K562 (cell line): ENCODE measurements around the gene GLDC. TPM values are rescaled to one million over a fixed set of nuclear protein-coding genes. Genes with fewer than 3 reads are reported as not detected.

ENCODE experiments used
- ATAC-seq: fragments of 200-7000 bp; cut with Tn5 transposase; 3 replicates; pipeline ENCODE4 v1.9.1; 2020; ENCODE audit warnings: moderate library complexity
- BruUV-seq: library from RNA; stranded (reverse); fragments of 400-500 nt; replicated peaks from 2 replicates; lab custom pipeline; 2021; lab: Mats Ljungman, UMichigan
- CTCF ChIA-PET: fragments of 300-600 bp; formaldehyde crosslinking; extraction: SDS; loops from one replicate; lab custom pipeline; 2021; ENCODE audit warnings: low intra/inter-chr PET ratio; lab: Yijun Ruan, JAX
- POLR2A ChIA-PET: fragments of 300-600, 350-650 bp; sonication (Branson Sonifier 250); formaldehyde crosslinking; extraction: SDS; loops from one replicate; lab custom pipeline; 2021; ENCODE audit warnings: antibody characterized with exemption, inconsistent platforms; lab: Yijun Ruan, JAX
- DNase-seq, 4 experiments: peaks; one replicate each; pipeline versions ENCODE4 v3.0.0 to v3.0.0-alpha.2; 2011 to 2018; ENCODE audit warnings: low spot score in 3 of 4, mixed read lengths in 3 of 4; ENCODE audit errors: extremely low read depth in 1 of 4
- FAIRE-seq: peaks from 2 replicates; lab custom pipeline; 2011; peaks lifted over from hg19 to GRCh38; lab: Jason Lieb, UNC
- H2AFZ ChIP-seq: 2 replicates; pipeline ENCODE4 v1.6.0; 2011; ENCODE audit warnings: low read depth, low read length, control low read depth, inconsistent platforms
- H3K27ac ChIP-seq: fragments of 200-600 bp; 3 replicates; pipeline ENCODE4 v1.8.0; 2011; ENCODE audit warnings: low read depth, mild to moderate bottlenecking, control low read depth, inconsistent platforms, low read length, moderate library complexity, mixed read lengths; ENCODE audit errors: extremely low read depth
- H3K27me3 ChIP-seq, 2 experiments: fragments of 300-600 bp in 1 of 2; 2 replicates in 1 of 2; 3 replicates in 1 of 2; pipeline versions ENCODE4 v1.6.0 to v1.8.0; 2011; ENCODE audit warnings: inconsistent platforms in 2 of 2, low read length in 2 of 2, mild to moderate bottlenecking in 1 of 2, mixed read lengths in 1 of 2, moderate library complexity in 1 of 2; ENCODE audit not compliant: control insufficient read depth in 2 of 2, insufficient read depth in 2 of 2
- H3K36me3 ChIP-seq: fragments of 300-600 bp; 3 replicates; pipeline ENCODE4 v1.8.0; 2011; ENCODE audit warnings: mild to moderate bottlenecking, low read length, inconsistent platforms; ENCODE audit not compliant: control insufficient read depth, insufficient read depth
- H3K4me1 ChIP-seq, 2 experiments: fragments of 200-600 bp in 1 of 2; replicated peaks in 1 of 2; 2 replicates in 1 of 2; 3 replicates in 1 of 2; pipeline versions ENCODE4 v1.5.1 to v1.8.0; 2011; ENCODE audit warnings: inconsistent platforms in 2 of 2, low read length in 2 of 2, mild to moderate bottlenecking in 1 of 2, mixed read lengths in 1 of 2, moderate library complexity in 1 of 2; ENCODE audit not compliant: control insufficient read depth in 2 of 2, insufficient read depth in 2 of 2
- H3K4me2 ChIP-seq: 2 replicates; pipeline ENCODE4 v1.6.1; 2011; ENCODE audit warnings: low read length, control low read depth, inconsistent platforms, mixed read lengths; ENCODE audit not compliant: insufficient read depth
- H3K4me3 ChIP-seq: fragments of 200-600 bp; sonication (generic), shearing (Covaris generic); 2 replicates; pipeline ENCODE4 v1.5.1; 2016; ENCODE audit warnings: control low read depth, inconsistent platforms
- H3K79me2 ChIP-seq: fragments of 200-600 bp; 3 replicates; pipeline ENCODE4 v1.8.0; 2011; ENCODE audit warnings: low read length, inconsistent platforms; ENCODE audit not compliant: control insufficient read depth, insufficient read depth
- H3K9ac ChIP-seq, 2 experiments: 2 replicates each; pipeline versions ENCODE4 v1.6.0 to v1.6.1; 2011; ENCODE audit warnings: low read depth in 2 of 2, low read length in 2 of 2, control low read depth in 1 of 2, inconsistent platforms in 1 of 2, mild to moderate bottlenecking in 1 of 2, mixed read lengths in 1 of 2; ENCODE audit not compliant: insufficient read depth in 1 of 2
- H3K9me1 ChIP-seq: one replicate; pipeline ENCODE4 v1.6.0; 2011; ENCODE audit warnings: inconsistent platforms, mild to moderate bottlenecking, low read length, moderate library complexity; ENCODE audit not compliant: control insufficient read depth, insufficient read depth
- H3K9me3 ChIP-seq: replicated peaks from 2 replicates; pipeline ENCODE4 v1.5.1; 2011; ENCODE audit warnings: low read depth, low read length, inconsistent platforms; ENCODE audit not compliant: control insufficient read depth, insufficient read depth
- H4K20me1 ChIP-seq: replicated peaks from 2 replicates; pipeline ENCODE4 v1.6.1; 2011; ENCODE audit warnings: low read length, inconsistent platforms, mixed read lengths; ENCODE audit not compliant: control insufficient read depth, insufficient read depth
- BRF1 ChIP-seq: IDR thresholded peaks from 3 replicates; pipeline ENCODE4 v1.6.1; 2011; ENCODE audit warnings: borderline replicate concordance, mild to moderate bottlenecking; ENCODE audit not compliant: insufficient read length; ENCODE audit errors: extremely low read depth
- CEBPB ChIP-seq: fragments of 450-650 bp; IDR thresholded peaks from 2 replicates; pipeline ENCODE4 v1.6.1; 2016; ENCODE audit warnings: missing genetic modification characterization, missing compliant biosample characterization
- DMBX1 ChIP-seq: fragments of 250-450 bp; sonication (Bioruptor Pico); IDR thresholded peaks from 2 replicates; pipeline ENCODE4 v1.8.0; 2022; ENCODE audit warnings: inconsistent platforms, mild to moderate bottlenecking, moderate library complexity, borderline replicate concordance
- ETV1 ChIP-seq: fragments of 450-650 bp; conservative IDR thresholded peaks from 2 replicates; pipeline ENCODE4 v1.6.1; 2016; ENCODE audit warnings: missing genetic modification characterization, control low read depth, low read depth, missing compliant biosample characterization
- KAT2B ChIP-seq: IDR thresholded peaks from one replicate; pipeline ENCODE4 v1.6.1; 2012; ENCODE audit warnings: low read depth, mild to moderate bottlenecking, control low read depth, inconsistent platforms, low read length, moderate library complexity
- NBN ChIP-seq: fragments of 450-650 bp; IDR thresholded peaks from 2 replicates; pipeline ENCODE4 v1.6.1; 2016; ENCODE audit warnings: low read depth, mild to moderate bottlenecking
- NCOA1 ChIP-seq: fragments of 450-650 bp; IDR thresholded peaks from 2 replicates; pipeline ENCODE4 v1.6.1; 2016; ENCODE audit warnings: low read depth
- POLR2B ChIP-seq: fragments of 450-650 bp; IDR thresholded peaks from 2 replicates; pipeline ENCODE4 v1.6.1; 2018; ENCODE audit warnings: low read depth; ENCODE audit not compliant: partially characterized antibody
- POLR3A ChIP-seq: IDR thresholded peaks from 2 replicates; pipeline ENCODE4 v1.6.1; 2011; ENCODE audit warnings: borderline replicate concordance, mild to moderate bottlenecking, moderate library complexity; ENCODE audit not compliant: insufficient read length, insufficient read depth; ENCODE audit errors: extremely low read depth
- SP1 ChIP-seq: sonication (generic); formaldehyde crosslinking; IDR thresholded peaks from 2 replicates; pipeline ENCODE4 v1.8.1; 2022; ENCODE audit warnings: mild to moderate bottlenecking, missing genetic modification reagents
- TRIM28 ChIP-seq: fragments of 450-650 bp; IDR thresholded peaks from 2 replicates; pipeline ENCODE4 v1.6.1; 2017
- ZNF184 ChIP-seq: sonication (generic); formaldehyde crosslinking; IDR thresholded peaks from 2 replicates; pipeline ENCODE4 v1.5.0; 2020; ENCODE audit warnings: missing genetic modification reagents
- ZNF644 ChIP-seq: fragments of 200-800 bp; sonication (Bioruptor generic); IDR thresholded peaks from 2 replicates; pipeline ENCODE4 v1.6.1; 2016; ENCODE audit warnings: low read depth, missing genetic modification characterization, missing compliant biosample characterization
- ZNF76 ChIP-seq: fragments of 250-450 bp; sonication (Bioruptor Pico); IDR thresholded peaks from 2 replicates; pipeline ENCODE4 v1.4.0; 2020; ENCODE audit warnings: mild to moderate bottlenecking, moderate library complexity, borderline replicate concordance
- ZNF780A ChIP-seq: fragments of 250-450 bp; sonication (Bioruptor Pico); IDR thresholded peaks from 2 replicates; pipeline ENCODE4 v1.5.0; 2021; ENCODE audit warnings: mild to moderate bottlenecking
- in situ Hi-C: fragments of 300-500 bp; cut with MboI; formaldehyde crosslinking; loops from 4 replicates; pipeline ENCODE4 v1.15.0; 2018; ENCODE audit warnings: inconsistent platforms, mixed read lengths
- intact Hi-C: fragments of 100-400 bp; cut with micrococcal nuclease; formaldehyde crosslinking; loops from 2 replicates; pipeline ENCODE4 v1.14.2; 2022
- polyA plus RNA-seq, 8 experiments: library from polyadenylated mRNA; depleted of rRNA in 4 of 8; stranded (reverse) in 5 of 8; unstranded in 3 of 8; fragments of >200 nt; fragmentation: Nextera tagmentation in 2 of 8; fragmentation: Illumina TruSeq in 1 of 8; extraction: Ambion mirVana in 2 of 8; extraction: Trizol in 1 of 8; gene quantifications; 2 replicates each; pipeline versions ENCODE4 v1.2.1 to v1.2.3, GENCODE V29; 2011 to 2014; ENCODE audit warnings: inconsistent platforms in 1 of 8, missing spikeins in 1 of 8
- total RNA-seq, 7 experiments: library from RNA; depleted of rRNA in 6 of 7; stranded (reverse); fragments of >200 nt in 6 of 7; fragmentation: Illumina TruSeq in 2 of 7; extraction: Trizol in 2 of 7; gene quantifications; 2 replicates each; pipeline versions ENCODE4 v1.2.1 to v1.2.3, GENCODE V29; 2011 to 2021; ENCODE audit warnings: low replicate concordance in 1 of 7
- TF ChIP-seq, protein P1 (sequence below): fragments of 250-450 bp; sonication (Bioruptor Pico); IDR thresholded peaks from 2 replicates; pipeline ENCODE4 v1.5.0; 2021; ENCODE audit warnings: mild to moderate bottlenecking, borderline replicate concordance
- TF ChIP-seq, protein P2 (sequence below): fragments of 200-800 bp; sonication (Bioruptor generic); IDR thresholded peaks from 2 replicates; pipeline ENCODE4 v1.6.1; 2016; ENCODE audit warnings: missing genetic modification characterization, missing compliant biosample characterization

Gene GLDC
- total and polyA plus RNA-seq, 9 of the 15 experiments (the other 6 are each of a cell fraction or from before 2014, with no cell fraction given): 0.03 to 0.27 (median 0.08) TPM; not detected in 6

- DNase-seq: no peak
- BruUV-seq: no TSS peak
- in situ Hi-C loops: loop anchor here (25.0 kb wide), 1 partner anchor 500 kb away; no protein-coding TSS in a partner anchor
- TF ChIP-seq CEBPB (tag): no peak
- TF ChIP-seq ZNF644: no peak
- no peak for TF ChIP-seq DMBX1 (CRISPR knock-in tag)
- TF ChIP-seq POLR3A: no peak
- no peak for TF ChIP-seq TRIM28
- TF ChIP-seq BRF1: no peak
- TF ChIP-seq, protein P1, sequence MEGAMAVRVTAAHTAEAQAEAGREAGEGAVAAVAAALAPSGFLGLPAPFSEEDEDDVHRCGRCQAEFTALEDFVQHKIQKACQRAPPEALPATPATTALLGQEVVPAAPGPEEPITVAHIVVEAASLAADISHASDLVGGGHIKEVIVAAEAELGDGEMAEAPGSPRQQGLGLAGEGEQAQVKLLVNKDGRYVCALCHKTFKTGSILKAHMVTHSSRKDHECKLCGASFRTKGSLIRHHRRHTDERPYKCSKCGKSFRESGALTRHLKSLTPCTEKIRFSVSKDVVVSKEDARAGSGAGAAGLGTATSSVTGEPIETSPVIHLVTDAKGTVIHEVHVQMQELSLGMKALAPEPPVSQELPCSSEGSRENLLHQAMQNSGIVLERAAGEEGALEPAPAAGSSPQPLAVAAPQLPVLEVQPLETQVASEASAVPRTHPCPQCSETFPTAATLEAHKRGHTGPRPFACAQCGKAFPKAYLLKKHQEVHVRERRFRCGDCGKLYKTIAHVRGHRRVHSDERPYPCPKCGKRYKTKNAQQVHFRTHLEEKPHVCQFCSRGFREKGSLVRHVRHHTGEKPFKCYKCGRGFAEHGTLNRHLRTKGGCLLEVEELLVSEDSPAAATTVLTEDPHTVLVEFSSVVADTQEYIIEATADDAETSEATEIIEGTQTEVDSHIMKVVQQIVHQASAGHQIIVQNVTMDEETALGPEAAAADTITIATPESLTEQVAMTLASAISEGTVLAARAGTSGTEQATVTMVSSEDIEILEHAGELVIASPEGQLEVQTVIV (CRISPR knock-in tag): no peak
- TF ChIP-seq SP1 (CRISPR knock-in tag): no peak
- TF ChIP-seq ETV1 (tag): no peak
- TF ChIP-seq POLR2B: no peak
- no peak for TF ChIP-seq NCOA1
- TF ChIP-seq, protein P2, sequence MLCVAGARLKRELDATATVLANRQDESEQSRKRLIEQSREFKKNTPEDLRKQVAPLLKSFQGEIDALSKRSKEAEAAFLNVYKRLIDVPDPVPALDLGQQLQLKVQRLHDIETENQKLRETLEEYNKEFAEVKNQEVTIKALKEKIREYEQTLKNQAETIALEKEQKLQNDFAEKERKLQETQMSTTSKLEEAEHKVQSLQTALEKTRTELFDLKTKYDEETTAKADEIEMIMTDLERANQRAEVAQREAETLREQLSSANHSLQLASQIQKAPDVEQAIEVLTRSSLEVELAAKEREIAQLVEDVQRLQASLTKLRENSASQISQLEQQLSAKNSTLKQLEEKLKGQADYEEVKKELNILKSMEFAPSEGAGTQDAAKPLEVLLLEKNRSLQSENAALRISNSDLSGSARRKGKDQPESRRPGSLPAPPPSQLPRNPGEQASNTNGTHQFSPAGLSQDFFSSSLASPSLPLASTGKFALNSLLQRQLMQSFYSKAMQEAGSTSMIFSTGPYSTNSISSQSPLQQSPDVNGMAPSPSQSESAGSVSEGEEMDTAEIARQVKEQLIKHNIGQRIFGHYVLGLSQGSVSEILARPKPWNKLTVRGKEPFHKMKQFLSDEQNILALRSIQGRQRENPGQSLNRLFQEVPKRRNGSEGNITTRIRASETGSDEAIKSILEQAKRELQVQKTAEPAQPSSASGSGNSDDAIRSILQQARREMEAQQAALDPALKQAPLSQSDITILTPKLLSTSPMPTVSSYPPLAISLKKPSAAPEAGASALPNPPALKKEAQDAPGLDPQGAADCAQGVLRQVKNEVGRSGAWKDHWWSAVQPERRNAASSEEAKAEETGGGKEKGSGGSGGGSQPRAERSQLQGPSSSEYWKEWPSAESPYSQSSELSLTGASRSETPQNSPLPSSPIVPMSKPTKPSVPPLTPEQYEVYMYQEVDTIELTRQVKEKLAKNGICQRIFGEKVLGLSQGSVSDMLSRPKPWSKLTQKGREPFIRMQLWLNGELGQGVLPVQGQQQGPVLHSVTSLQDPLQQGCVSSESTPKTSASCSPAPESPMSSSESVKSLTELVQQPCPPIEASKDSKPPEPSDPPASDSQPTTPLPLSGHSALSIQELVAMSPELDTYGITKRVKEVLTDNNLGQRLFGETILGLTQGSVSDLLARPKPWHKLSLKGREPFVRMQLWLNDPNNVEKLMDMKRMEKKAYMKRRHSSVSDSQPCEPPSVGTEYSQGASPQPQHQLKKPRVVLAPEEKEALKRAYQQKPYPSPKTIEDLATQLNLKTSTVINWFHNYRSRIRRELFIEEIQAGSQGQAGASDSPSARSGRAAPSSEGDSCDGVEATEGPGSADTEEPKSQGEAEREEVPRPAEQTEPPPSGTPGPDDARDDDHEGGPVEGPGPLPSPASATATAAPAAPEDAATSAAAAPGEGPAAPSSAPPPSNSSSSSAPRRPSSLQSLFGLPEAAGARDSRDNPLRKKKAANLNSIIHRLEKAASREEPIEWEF: no peak
- TF ChIP-seq ZNF76 (CRISPR knock-in tag): no peak
- no peak for TF ChIP-seq ZNF780A (CRISPR knock-in tag)
- TF ChIP-seq ZNF184 (CRISPR knock-in tag): no peak
- no peak for TF ChIP-seq NBN
- no peak for TF ChIP-seq KAT2B
Observed at GRCh38 chr9:6562201-6562600, 83.3 kb downstream of the GLDC start.

More at GRCh38 chr9:6562201-6562600, 83.3 kb downstream of the GLDC start:
- Histone ChIP-seq H3K9me1 (no peaks in the 10 kb centered on the region), H3K4me1 (no peaks in the 10 kb centered on the region; a peak in 1 of 5 replicates), H3K27me3 (peaks cover 0 to 3% of the 10 kb centered on the region in 2 experiments; a peak in 2 of 5 replicates), H3K36me3 (no peaks in the 10 kb centered on the region), H3K9me3 (no peaks in the 10 kb centered on the region), H3K9ac (no peak overlapping the region), H4K20me1 (no peaks in the 10 kb centered on the region), H3K4me3 (no peak overlapping the region), H3K27ac (no peak overlapping the region), H3K79me2 (no peaks in the 10 kb centered on the region), H3K4me2 (no peak overlapping the region), H2AFZ (no peak overlapping the region)
- intact Hi-C loops: no loop called here
- ATAC-seq: no peak
- no peak for FAIRE-seq
- CTCF ChIA-PET: no interaction called here
- POLR2A ChIA-PET: interaction anchor here (1.1 kb wide), 1 partner anchor 78 kb away, joined by 3 read pairs; no protein-coding TSS in a partner anchor
